ENCODE results near the gene FER. TPM values are rescaled to one million over a fixed set of nuclear protein-coding genes. Genes with fewer than 3 reads are reported as not detected.

FER gene
- total RNA-seq, 1 donor from 2014 or later: 19.2 TPM

DNA sequence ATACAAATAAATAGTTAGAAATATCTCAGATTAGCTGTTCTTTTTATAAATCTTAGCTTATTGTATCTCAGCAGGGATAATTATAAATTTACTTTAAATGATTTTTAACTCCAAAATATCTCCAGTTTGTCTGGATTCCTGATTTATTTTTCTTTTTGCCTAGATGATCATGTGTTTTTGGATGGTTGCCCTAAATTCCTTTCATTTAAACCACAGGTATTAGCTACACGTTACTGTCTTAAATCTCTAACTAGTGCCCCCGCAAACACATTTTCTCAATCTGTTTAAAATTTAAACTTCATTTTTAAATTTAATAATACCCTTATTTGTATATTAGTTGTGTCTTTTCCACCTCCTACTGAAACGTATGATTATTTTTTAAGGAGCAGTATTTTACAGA, 5.6 kb downstream of the FER start:
- H3K4me1 ChIP-seq: peaks cover 6% of the 10 kb centered on the region
- no peaks in the 10 kb centered on the region for H3K27me3 ChIP-seq
- TF ChIP-seq POLR2A (IDR thresholded peaks at IDR 0.05): no peak
- TF ChIP-seq, protein P1, sequence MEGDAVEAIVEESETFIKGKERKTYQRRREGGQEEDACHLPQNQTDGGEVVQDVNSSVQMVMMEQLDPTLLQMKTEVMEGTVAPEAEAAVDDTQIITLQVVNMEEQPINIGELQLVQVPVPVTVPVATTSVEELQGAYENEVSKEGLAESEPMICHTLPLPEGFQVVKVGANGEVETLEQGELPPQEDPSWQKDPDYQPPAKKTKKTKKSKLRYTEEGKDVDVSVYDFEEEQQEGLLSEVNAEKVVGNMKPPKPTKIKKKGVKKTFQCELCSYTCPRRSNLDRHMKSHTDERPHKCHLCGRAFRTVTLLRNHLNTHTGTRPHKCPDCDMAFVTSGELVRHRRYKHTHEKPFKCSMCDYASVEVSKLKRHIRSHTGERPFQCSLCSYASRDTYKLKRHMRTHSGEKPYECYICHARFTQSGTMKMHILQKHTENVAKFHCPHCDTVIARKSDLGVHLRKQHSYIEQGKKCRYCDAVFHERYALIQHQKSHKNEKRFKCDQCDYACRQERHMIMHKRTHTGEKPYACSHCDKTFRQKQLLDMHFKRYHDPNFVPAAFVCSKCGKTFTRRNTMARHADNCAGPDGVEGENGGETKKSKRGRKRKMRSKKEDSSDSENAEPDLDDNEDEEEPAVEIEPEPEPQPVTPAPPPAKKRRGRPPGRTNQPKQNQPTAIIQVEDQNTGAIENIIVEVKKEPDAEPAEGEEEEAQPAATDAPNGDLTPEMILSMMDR (IDR thresholded peaks at IDR 0.05): no peak
- TF ChIP-seq POLR2AphosphoS5 (IDR thresholded peaks at IDR 0.05; ENCODE audit: insufficient read depth in 1 of 2, low read depth in 1 of 2): no peak
- H3K27ac ChIP-seq: no peak overlapping the region
- H3K4me3 ChIP-seq: no peak overlapping the region
- no peaks in the 10 kb centered on the region for H3K36me3 ChIP-seq
- intact Hi-C loops (cut with DNase I): loop anchor here (10.0 kb wide), 1 partner anchor 369 kb away; the partner anchor contains the start of gene FBXL17
- no peak for DNase-seq (ENCODE audit: extremely low spot score in 2 of 2)
- no peaks in the 10 kb centered on the region for H3K9me3 ChIP-seq

GRCh38 chr5:108753877-108754276, 6.2 kb downstream of the FER start:
- intact Hi-C loops (cut with DNase I): loop anchor here (10.0 kb wide), 1 partner anchor 369 kb away; the partner anchor contains the start of gene FBXL17
- peaks cover 6% of the 10 kb centered on the region for H3K4me1 ChIP-seq
- H3K27ac ChIP-seq: no peak overlapping the region
- no peaks in the 10 kb centered on the region for H3K27me3 ChIP-seq
- H3K4me3 ChIP-seq: no peak overlapping the region
- H3K9me3 ChIP-seq: no peaks in the 10 kb centered on the region
- no peak for DNase-seq (ENCODE audit: extremely low spot score in 2 of 2)
- TF ChIP-seq POLR2A (IDR thresholded peaks at IDR 0.05) (no peak), POLR2AphosphoS5 (IDR thresholded peaks at IDR 0.05; ENCODE audit: insufficient read depth in 1 of 2, low read depth in 1 of 2) (no peak)
- TF ChIP-seq, protein P1 (IDR thresholded peaks at IDR 0.05): no peak
- no peaks in the 10 kb centered on the region for H3K36me3 ChIP-seq

DNA sequence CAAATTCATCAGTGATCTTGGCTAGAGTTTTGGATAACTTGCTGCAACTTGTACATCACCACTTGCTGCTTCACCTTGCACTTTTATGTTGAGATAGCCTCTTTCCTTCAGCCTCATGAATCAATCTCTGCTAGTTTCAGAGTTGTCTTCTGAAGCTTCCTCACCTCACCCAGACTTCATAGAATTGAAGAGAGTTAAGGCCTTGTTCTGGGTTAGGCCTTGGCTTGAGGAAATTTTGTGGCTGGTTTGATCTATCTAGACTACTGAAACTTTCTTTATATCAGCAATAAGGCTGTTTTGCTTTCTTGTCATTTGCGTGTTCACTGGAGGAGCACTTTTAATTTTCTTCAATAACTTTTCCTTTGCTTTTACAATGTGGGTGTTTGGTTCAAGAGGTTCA, 12.8 kb downstream of the FER start:
- TF ChIP-seq, protein P1 (IDR thresholded peaks at IDR 0.05): no peak
- no peak for TF ChIP-seq POLR2AphosphoS5 (IDR thresholded peaks at IDR 0.05; ENCODE audit: insufficient read depth in 1 of 2, low read depth in 1 of 2)
- TF ChIP-seq POLR2A (IDR thresholded peaks at IDR 0.05): no peak
- DNase-seq (ENCODE audit: extremely low spot score in 2 of 2): no peak
- H3K36me3 ChIP-seq: peaks cover 0 to 6% of the 10 kb centered on the region in 2 donors
- H3K9me3 ChIP-seq: peaks cover 4% of the 10 kb centered on the region
- no peak overlapping the region for H3K27ac ChIP-seq
- no peaks in the 10 kb centered on the region for H3K4me1 ChIP-seq
- H3K27me3 ChIP-seq: no peaks in the 10 kb centered on the region
- no peak overlapping the region for H3K4me3 ChIP-seq
- intact Hi-C loops (cut with DNase I): no loop called here

DNA sequence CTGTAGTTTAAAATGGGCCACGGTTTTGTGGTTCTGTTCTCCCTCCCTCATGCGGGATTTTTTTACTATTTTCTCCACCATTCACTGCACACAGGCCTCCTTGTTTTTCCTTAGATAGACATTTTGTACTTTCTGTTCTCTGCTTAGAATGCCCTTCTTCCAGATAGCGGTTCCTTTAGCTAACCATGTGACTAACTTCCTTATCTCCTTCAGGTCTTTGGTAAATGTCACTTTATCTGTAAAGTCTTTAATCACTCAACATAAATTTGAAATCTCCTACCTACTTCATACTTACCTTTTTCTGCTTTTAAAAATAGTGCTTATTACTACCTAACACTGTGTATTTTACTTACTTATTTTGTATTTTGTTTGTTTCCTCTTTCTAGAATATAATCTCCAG, 15.0 kb downstream of the FER start:
- intact Hi-C loops (cut with DNase I): no loop called here

DNA sequence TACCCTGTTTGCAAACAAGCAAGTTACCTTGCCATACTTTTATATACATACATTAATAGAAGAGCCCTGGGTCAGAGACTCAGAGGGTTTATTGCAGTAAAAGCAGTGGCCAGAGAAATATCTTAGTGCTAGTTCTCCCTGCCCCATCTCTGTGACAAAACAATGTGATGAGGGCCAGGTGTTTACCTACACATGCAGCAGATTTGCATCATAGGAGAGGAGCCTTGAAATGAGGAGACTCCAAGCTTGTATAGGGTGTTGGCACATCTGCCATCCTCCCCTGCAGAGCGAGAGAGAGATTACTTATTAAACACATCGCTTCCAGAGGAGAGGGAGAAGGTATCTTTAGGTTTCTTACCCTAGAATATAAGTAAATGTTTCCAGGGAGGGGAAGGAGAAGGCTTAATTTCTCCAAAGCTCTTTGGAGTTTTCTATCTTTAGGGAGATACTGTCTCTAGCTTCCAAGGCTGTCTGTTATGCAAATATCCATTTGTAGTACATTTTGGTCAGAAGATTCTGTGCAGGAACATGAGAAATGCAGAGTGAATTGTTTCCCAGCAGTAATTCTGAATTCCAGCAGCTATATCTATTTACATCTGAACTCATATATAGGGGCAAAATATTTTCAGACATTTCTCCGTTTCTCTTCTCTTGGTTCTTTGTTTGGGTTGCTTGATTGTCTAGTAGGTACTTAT, 15.7 kb downstream of the FER start:
- no peak for TF ChIP-seq POLR2A (IDR thresholded peaks at IDR 0.05)
- TF ChIP-seq, protein P1 (IDR thresholded peaks at IDR 0.05): no peak
- TF ChIP-seq POLR2AphosphoS5 (IDR thresholded peaks at IDR 0.05; ENCODE audit: insufficient read depth in 1 of 2, low read depth in 1 of 2): no peak
- no peak for DNase-seq (ENCODE audit: extremely low spot score in 2 of 2)
- intact Hi-C loops (cut with DNase I): no loop called here

More for the DNA sequence above, 15.0 kb downstream of the FER start:
- Histone ChIP-seq H3K27me3 (no peaks in the 10 kb centered on the region), H3K4me3 (no peak overlapping the region), H3K27ac (no peak overlapping the region), H3K4me1 (no peaks in the 10 kb centered on the region), H3K9me3 (peaks cover 4% of the 10 kb centered on the region), H3K36me3 (peaks cover 0 to 6% of the 10 kb centered on the region in 2 donors)
- no peak for DNase-seq (ENCODE audit: extremely low spot score in 2 of 2)
- TF ChIP-seq POLR2AphosphoS5 (IDR thresholded peaks at IDR 0.05; ENCODE audit: insufficient read depth in 1 of 2, low read depth in 1 of 2) (no peak), POLR2A (IDR thresholded peaks at IDR 0.05) (no peak)

More for the DNA sequence above, 15.7 kb downstream of the FER start:
- Histone ChIP-seq H3K27me3 (no peaks in the 10 kb centered on the region), H3K4me1 (no peaks in the 10 kb centered on the region), H3K9me3 (peaks cover 4% of the 10 kb centered on the region), H3K4me3 (no peak overlapping the region), H3K27ac (no peak overlapping the region), H3K36me3 (peaks cover 0 to 6% of the 10 kb centered on the region in 2 donors)
